Osteoblast (primary cell): ENCODE data around the gene DEDD2. TPM values are rescaled to one million over a fixed set of nuclear protein-coding genes. Genes with fewer than 3 reads are reported as not detected.

ENCODE experiments used
- DNase-seq: peaks from one replicate; pipeline ENCODE4 v3.0.0; 2011; ENCODE audit warnings: low spot score, mixed read lengths; ENCODE audit not compliant: insufficient read length; ENCODE audit errors: missing footprints
- H2AFZ ChIP-seq: 2 replicates; pipeline ENCODE4 v1.6.0; 2011; ENCODE audit warnings: mild to moderate bottlenecking, low read length
- H3K27ac ChIP-seq: 2 replicates; pipeline ENCODE4 v1.5.1; 2011; ENCODE audit warnings: mild to moderate bottlenecking, low read depth, low read length, moderate library complexity
- H3K27me3 ChIP-seq: 2 replicates; pipeline ENCODE4 v1.6.0; 2012; ENCODE audit warnings: mild to moderate bottlenecking, control low read depth, inconsistent platforms, low read length, moderate library complexity; ENCODE audit not compliant: insufficient read depth
- H3K36me3 ChIP-seq: 2 replicates; pipeline ENCODE4 v1.5.1; 2011; ENCODE audit warnings: mild to moderate bottlenecking, low read length, control low read depth, moderate library complexity; ENCODE audit not compliant: insufficient read depth
- H3K4me1 ChIP-seq: 2 replicates; pipeline ENCODE4 v1.5.1; 2011; ENCODE audit warnings: mild to moderate bottlenecking, low read length, control low read depth, moderate library complexity; ENCODE audit not compliant: insufficient read depth
- H3K4me2 ChIP-seq: 2 replicates; pipeline ENCODE4 v1.6.0; 2011; ENCODE audit warnings: mild to moderate bottlenecking, low read length; ENCODE audit not compliant: insufficient read depth
- H3K4me3 ChIP-seq: fragments of 200-600 bp; sonication (generic); 3 replicates; pipeline ENCODE4 v1.5.1; 2012; ENCODE audit warnings: mild to moderate bottlenecking, low read length, inconsistent platforms; ENCODE audit not compliant: insufficient read depth
- H3K79me2 ChIP-seq: 2 replicates; pipeline ENCODE4 v1.6.0; 2012; ENCODE audit warnings: mild to moderate bottlenecking, low read length, control low read depth, inconsistent platforms; ENCODE audit not compliant: insufficient read depth
- H3K9me3 ChIP-seq: 2 replicates; pipeline ENCODE4 v1.5.1; 2011; ENCODE audit warnings: low read depth, low read length, control low read depth
- H4K20me1 ChIP-seq: 2 replicates; pipeline ENCODE4 v1.6.0; 2012; ENCODE audit warnings: mild to moderate bottlenecking, low read length, control low read depth; ENCODE audit not compliant: insufficient read depth
- CTCF ChIP-seq: IDR thresholded peaks from 2 replicates; pipeline ENCODE4 v1.5.1; 2011; ENCODE audit warnings: mild to moderate bottlenecking, low read depth, low read length, moderate library complexity; ENCODE audit errors: extremely low read depth
- total RNA-seq: library from RNA; depleted of rRNA; stranded (reverse); fragments of >200 nt; gene quantifications from 2 replicates; pipeline ENCODE4 v1.2.3, GENCODE V29; 2012

The DEDD2 gene
- total RNA-seq, 1 donor, result 19.9 TPM

GRCh38 chr19:42224940-42225717 lies 7.7 kb upstream of the DEDD2 start:
- Histone ChIP-seq H2AFZ (no peak overlapping the region), H3K36me3 (peaks cover 60% of the 10 kb centered on the region), H3K4me3 (no peak overlapping the region), H4K20me1 (peaks cover 37% of the 10 kb centered on the region), H3K4me1 (peaks cover 17% of the 10 kb centered on the region), H3K9me3 (no peaks in the 10 kb centered on the region), H3K27me3 (no peaks in the 10 kb centered on the region), H3K27ac (no peak overlapping the region), H3K4me2 (no peak overlapping the region), H3K79me2 (peaks cover 84% of the 10 kb centered on the region)
- no peak for TF ChIP-seq CTCF
- peak; percentile 57 for DNase-seq

- Histone ChIP-seq H4K20me1 (peaks cover 26% of the 10 kb centered on the region), H3K27me3 (no peaks in the 10 kb centered on the region), H3K27ac (peak overlapping the region; percentile 77), H3K9me3 (no peaks in the 10 kb centered on the region), H3K4me3 (peak overlapping the region; percentile 99), H3K4me1 (peaks cover 31% of the 10 kb centered on the region), H3K36me3 (peaks cover 20% of the 10 kb centered on the region), H2AFZ (peak overlapping the region; percentile 93), H3K4me2 (peak overlapping the region; percentile 84), H3K79me2 (peaks cover 74% of the 10 kb centered on the region)
- TF ChIP-seq CTCF, result no peak
- DNase-seq, result no peak
Observed at GRCh38 chr19:42220751-42221097, 3.2 kb upstream of the DEDD2 start.

GRCh38 chr19:42219812-42220750 lies 2.6 kb upstream of the DEDD2 start, which contains the start of gene ZNF526:
Gene ZNF526 (plus strand): TSS chr19:42220312. CDS start chr19:42224404, 4,092 bp downstream.
- Histone ChIP-seq H3K4me2 (peak within 1 kb of the TSS; percentile 84), H4K20me1 (peaks cover 32% of the 10 kb centered on the region), H3K36me3 (peaks cover 21% of the 10 kb centered on the region), H3K4me3 (peak within 1 kb of the TSS; percentile 99), H3K27me3 (no peaks in the 10 kb centered on the region), H3K9me3 (no peaks in the 10 kb centered on the region), H3K4me1 (peaks cover 33% of the 10 kb centered on the region), H3K79me2 (peaks cover 75% of the 10 kb centered on the region), H3K27ac (peak within 1 kb of the TSS; percentile 77), H2AFZ (peak within 1 kb of the TSS; percentile 93)
- peak; percentile 100 for DNase-seq
- no peak for TF ChIP-seq CTCF
